ENCODE results near the gene ILDR1. TPM values are rescaled to one million over a fixed set of nuclear protein-coding genes. Genes with fewer than 3 reads are reported as not detected.

ILDR1 gene
- total RNA-seq, 1 donor from 2014 or later, result 19.9 TPM

- DNase-seq (ENCODE audit: low spot score), result no peak
Observed at GRCh38 chr3:121994551-121994950, 27.5 kb downstream of the ILDR1 start.

GRCh38 chr3:121992601-121993560, 29.2 kb downstream of the ILDR1 start:
- DNase-seq (ENCODE audit: low spot score), result no peak

GRCh38 chr3:121989943-121990342, 32.1 kb downstream of the ILDR1 start:
- DNase-seq (ENCODE audit: low spot score), result no peak

- DNase-seq (ENCODE audit: low spot score), result no peak
Observed at GRCh38 chr3:121988146-121988545, 33.9 kb downstream of the ILDR1 start.

GRCh38 chr3:121985846-121986245, 36.2 kb downstream of the ILDR1 start:
- DNase-seq (ENCODE audit: low spot score), result no peak

- no peak for DNase-seq (ENCODE audit: low spot score)
Observed at GRCh38 chr3:121981473-121981872, 40.6 kb downstream of the ILDR1 start.

- DNase-seq (ENCODE audit: low spot score), result no peak
Observed at GRCh38 chr3:121980450-121980796, 41.6 kb downstream of the ILDR1 start.

GRCh38 chr3:121979734-121980449, 42.2 kb downstream of the ILDR1 start:
- no peak for DNase-seq (ENCODE audit: low spot score)

- DNase-seq (ENCODE audit: low spot score), result no peak
Observed at GRCh38 chr3:121979246-121979645, 42.8 kb downstream of the ILDR1 start.

- DNase-seq (ENCODE audit: low spot score), result no peak
Observed at GRCh38 chr3:121976727-121977126, 45.3 kb downstream of the ILDR1 start.

- no peak for DNase-seq (ENCODE audit: low spot score)
Observed at GRCh38 chr3:121975702-121976302, 46.2 kb downstream of the ILDR1 start.

GRCh38 chr3:121974601-121975111, 47.4 kb downstream of the ILDR1 start:
- no peak for DNase-seq (ENCODE audit: low spot score)

- no peak for DNase-seq (ENCODE audit: low spot score)
Observed at GRCh38 chr3:121970047-121970446, 52.0 kb downstream of the ILDR1 start.

GRCh38 chr3:121969631-121970030, 52.4 kb downstream of the ILDR1 start:
- no peak for DNase-seq (ENCODE audit: low spot score)

GRCh38 chr3:121963608-121964007, 58.4 kb downstream of the ILDR1 start:
- no peak for DNase-seq (ENCODE audit: low spot score)

- DNase-seq (ENCODE audit: low spot score), result no peak
Observed at GRCh38 chr3:121962443-121962842, 59.6 kb downstream of the ILDR1 start.

- no peak for DNase-seq (ENCODE audit: low spot score)
Observed at GRCh38 chr3:121961283-121961682, 60.8 kb downstream of the ILDR1 start.

- DNase-seq (ENCODE audit: low spot score), result no peak
Observed at GRCh38 chr3:121958801-121959200, 63.2 kb downstream of the ILDR1 start.

- DNase-seq (ENCODE audit: low spot score), result no peak
Observed at GRCh38 chr3:121957674-121958415, 64.2 kb downstream of the ILDR1 start.

- no peak for DNase-seq (ENCODE audit: low spot score)
Observed at GRCh38 chr3:121956363-121956762, 65.7 kb downstream of the ILDR1 start.

GRCh38 chr3:121951291-121951919, 70.6 kb downstream of the ILDR1 start:
- DNase-seq (ENCODE audit: low spot score), result no peak
